Measurements from ENCODE around the gene SLAMF8. TPM values are rescaled to one million over a fixed set of nuclear protein-coding genes. Genes with fewer than 3 reads are reported as not detected.

SLAMF8 gene
- total RNA-seq, 1 donor = not detected

GRCh38 chr1:159853417-159854115 is 26.9 kb downstream of the SLAMF8 start:
- peak overlapping the region; percentile 68 for H3K4me3 ChIP-seq (ENCODE audit: low read depth, low read length)
- no peak for DNase-seq (ENCODE audit: low read depth)
- no peak for TF ChIP-seq CTCF (IDR thresholded peaks at IDR 0.05; ENCODE audit: insufficient read depth, low read depth, low read length)

GRCh38 chr1:159854116-159854692 is 27.5 kb downstream of the SLAMF8 start:
- peak; percentile 56 for DNase-seq (ENCODE audit: low read depth)
- H3K4me3 ChIP-seq (ENCODE audit: low read depth, low read length) = peak overlapping the region; percentile 68
- TF ChIP-seq CTCF (IDR thresholded peaks at IDR 0.05; ENCODE audit: insufficient read depth, low read depth, low read length) = no peak

- no peak for TF ChIP-seq CTCF (IDR thresholded peaks at IDR 0.05; ENCODE audit: insufficient read depth, low read depth, low read length)
- peak overlapping the region; percentile 68 for H3K4me3 ChIP-seq (ENCODE audit: low read depth, low read length)
- peak; percentile 91 for DNase-seq (ENCODE audit: low read depth)
These were observed 28.1 kb downstream of the SLAMF8 start for GRCh38 chr1:159854693-159855192.

GRCh38 chr1:159855709-159856108 is 29.0 kb downstream of the SLAMF8 start:
- DNase-seq (ENCODE audit: low read depth) = no peak
- TF ChIP-seq CTCF (IDR thresholded peaks at IDR 0.05; ENCODE audit: insufficient read depth, low read depth, low read length) = no peak
- H3K4me3 ChIP-seq (ENCODE audit: low read depth, low read length) = no peak overlapping the region

- no peak for TF ChIP-seq CTCF (IDR thresholded peaks at IDR 0.05; ENCODE audit: insufficient read depth, low read depth, low read length)
- no peak for DNase-seq (ENCODE audit: low read depth)
- H3K4me3 ChIP-seq (ENCODE audit: low read depth, low read length) = no peak overlapping the region
These were observed 29.9 kb downstream of the SLAMF8 start for GRCh38 chr1:159856576-159856975.

- no peak overlapping the region for H3K4me3 ChIP-seq (ENCODE audit: low read depth, low read length)
- no peak for DNase-seq (ENCODE audit: low read depth)
- TF ChIP-seq CTCF (IDR thresholded peaks at IDR 0.05; ENCODE audit: insufficient read depth, low read depth, low read length) = no peak
These were observed 31.2 kb downstream of the SLAMF8 start for GRCh38 chr1:159857889-159858288.
